Measurements from ENCODE around the gene CBX2. TPM values are rescaled to one million over a fixed set of nuclear protein-coding genes. Genes with fewer than 3 reads are reported as not detected.
A peak's percentile ranks its signal among the peaks of the same experiment; 100 is the strongest.

The CBX2 gene
- total RNA-seq, 1 donor from 2014 or later: 5.6 TPM

DNA sequence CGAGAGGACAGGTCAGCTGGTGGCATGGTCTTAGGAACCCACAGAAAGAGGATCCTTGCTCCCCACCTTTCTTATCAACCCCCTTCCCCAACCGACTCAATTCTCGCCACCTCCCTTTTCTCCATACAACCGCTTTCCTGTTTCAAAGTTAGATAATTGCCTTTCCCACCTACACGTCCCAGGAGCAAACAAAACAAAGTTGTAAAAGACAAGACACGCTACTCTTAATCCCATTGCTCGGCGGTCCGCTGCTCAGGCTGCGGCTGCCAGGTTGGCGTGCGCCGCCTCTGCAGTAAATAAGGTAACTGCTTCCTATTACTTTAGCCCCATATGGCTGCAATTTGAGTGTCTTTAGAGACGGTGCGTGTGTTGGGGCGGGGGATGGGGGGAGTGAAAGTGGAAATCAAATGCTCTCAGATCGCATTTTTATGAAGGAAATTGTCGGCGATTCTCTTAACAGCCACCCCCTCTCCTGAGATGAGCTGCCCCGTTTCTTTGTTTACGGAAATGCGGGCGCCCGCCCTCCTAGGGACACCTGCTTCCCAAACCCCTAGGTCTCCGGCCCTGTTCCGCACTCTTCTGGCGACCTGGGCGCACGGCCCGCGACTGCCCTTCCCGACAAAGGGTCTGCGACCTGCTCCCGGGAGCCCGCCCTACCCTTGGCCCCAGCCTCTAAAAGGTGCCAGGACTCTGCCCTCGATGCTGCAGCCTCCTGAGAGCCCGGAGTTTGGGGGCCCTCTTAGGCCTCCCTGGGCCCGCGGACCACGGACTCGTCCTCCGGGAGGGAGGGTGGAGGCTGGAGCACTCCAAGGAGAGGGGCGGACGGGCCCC, 22.6 kb downstream of the CBX2 start:
- DNase-seq: no peak

DNA sequence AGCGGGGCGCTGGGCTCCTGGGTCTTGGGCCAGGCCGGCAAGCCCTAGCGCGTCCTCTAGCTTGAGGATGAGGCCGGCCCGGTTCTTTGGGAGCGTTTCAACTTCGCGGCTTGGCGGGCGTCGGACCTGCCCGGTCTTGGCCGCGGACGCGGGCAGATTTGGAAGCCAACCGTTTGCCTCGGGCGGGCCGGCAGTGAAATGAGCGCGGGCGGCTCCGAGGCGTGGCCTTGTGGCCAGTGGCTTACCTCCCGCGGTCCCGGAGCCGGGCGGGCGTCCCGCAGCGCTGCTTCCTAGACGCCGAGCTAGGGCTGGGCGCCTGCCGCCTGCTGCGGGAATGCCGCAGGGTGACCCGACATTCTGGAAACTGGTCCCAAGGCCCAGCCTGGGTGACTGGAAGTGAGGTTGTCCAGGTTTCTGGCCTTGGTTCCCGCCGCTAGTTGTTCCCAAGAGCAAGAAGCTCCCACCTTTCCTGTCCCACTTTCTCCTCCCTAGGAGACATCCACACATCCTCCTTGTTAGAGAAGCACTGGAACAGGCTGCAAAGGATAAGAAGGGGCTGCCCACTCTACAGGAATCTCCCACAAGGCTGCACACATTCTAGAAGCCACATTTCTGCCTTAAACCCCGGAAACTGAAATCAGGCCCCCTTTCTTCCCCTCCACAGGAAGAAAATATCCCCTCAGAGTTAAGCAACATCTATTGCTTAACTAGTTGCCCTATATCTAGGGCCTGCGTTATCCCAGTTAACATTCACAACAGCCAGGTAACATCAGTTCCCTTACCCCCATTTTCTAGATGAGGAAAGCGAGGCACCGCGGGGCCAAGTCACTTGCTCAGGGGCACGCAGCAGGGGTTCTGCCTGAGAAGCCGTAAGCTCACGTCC, 23.4 kb downstream of the CBX2 start:
- DNase-seq: no peak

DNA sequence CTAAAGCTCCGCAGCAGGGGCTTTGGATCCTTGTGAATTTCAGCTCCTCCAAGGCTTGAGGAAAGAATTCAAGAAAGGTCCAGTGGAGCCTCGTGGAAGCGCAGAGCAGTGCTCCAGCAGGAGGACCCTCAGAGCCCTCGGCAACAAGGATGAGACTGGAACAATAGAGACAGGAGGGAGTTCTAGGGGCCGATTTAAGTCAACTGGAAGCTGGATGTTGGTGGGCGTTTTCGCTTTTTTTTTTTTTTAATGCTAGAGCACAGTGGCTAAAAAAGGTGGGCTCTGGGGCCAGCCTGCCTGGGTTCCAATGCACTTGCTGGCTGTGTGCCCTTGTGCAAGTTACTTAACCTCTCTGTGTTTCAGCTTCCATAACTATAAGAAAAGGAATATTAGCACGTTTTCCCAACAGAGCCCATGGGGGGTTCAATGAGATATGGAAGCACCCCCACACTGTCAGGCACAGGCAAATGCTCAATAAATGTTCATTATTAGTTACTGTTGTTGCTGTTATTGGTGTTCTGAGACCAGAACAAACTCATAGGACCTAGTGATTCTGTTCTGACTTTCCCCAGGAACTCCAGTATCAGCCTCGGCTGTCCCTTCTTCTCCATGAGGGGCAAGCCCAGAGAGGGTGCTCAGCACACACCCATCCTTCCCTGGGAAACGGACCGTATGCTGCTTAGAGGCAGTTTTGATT, 24.2 kb downstream of the CBX2 start:
- no peak for DNase-seq

GRCh38 chr17:79802736-79803420, 24.9 kb downstream of the CBX2 start:
- no peak for DNase-seq

DNA sequence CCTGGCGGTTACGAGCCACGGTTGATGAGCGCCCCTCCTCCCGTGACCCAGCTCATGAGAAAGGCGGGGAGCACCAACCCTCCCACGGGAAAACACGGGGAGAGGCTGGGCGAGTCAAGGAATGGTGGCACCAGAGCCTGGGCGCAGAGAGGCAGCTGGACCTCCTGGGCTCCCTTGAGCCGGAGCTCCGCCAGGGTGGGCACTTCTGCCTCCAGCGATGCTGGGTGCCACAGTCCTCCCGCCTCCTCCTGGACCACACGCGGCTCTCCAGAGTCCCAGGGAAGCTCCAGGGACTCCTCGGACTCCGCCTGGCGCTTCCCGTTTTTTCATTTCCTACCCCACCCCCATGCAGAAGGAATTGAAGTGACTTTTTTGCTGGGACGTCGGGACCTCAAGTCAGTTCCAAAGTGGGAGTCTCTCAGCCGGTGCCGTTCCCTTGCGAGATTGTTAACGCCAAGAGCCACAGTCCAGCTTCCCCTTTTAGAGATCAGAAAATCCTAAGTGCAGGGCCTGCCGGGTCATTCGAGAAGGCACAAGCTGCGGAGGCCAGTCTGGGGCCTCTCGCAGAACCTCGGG, 25.6 kb downstream of the CBX2 start:
- DNase-seq: no peak

DNA sequence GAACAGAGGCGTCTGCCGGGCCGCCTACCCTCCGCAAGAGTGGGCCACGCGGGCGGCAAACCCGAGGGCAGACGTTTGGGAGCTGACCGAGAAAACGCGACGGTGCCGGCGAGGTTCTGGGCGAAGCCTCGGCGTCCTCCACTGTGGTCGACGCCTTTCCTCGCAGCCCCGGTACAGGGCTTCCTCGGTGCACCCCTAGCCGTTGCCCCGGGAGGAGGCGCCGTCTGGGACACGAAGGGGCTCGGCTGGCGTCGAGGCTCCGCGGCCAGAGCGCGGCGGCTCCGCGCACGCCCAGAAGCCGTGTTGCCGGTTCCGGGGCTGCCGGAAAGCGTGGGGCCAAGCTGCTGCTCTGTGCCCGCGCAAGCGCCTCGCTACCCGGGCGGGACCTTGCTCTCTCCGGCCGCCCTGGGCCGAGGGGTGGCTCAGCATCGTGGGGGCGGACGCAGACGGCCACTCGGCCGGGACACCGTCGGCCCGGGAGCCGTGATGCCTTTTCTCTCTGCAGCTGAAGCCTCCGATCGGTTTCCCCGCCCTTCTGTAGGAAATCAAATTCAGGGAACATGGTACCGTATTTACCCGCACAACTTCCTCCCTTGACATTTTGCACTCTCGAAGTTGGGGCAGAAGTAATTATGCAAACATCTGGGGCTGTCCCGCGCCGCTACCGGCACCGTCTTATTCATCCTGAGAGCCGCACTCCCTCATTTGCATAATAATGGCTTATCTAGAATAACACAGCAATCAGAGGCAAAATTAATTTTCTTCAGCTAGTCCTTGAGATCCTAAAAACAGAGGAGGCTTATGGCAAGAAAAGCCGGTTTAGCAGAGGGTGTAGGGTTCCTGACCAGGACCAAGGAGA, 26.3 kb downstream of the CBX2 start:
- DNase-seq: no peak

- DNase-seq: no peak
These were observed 27.1 kb downstream of the CBX2 start for GRCh38 chr17:79804856-79805696.

- no peak for DNase-seq
These were observed 28.5 kb downstream of the CBX2 start for GRCh38 chr17:79806446-79806760.

GRCh38 chr17:79806863-79807720, 29.1 kb downstream of the CBX2 start:
- DNase-seq: no peak

- no peak for DNase-seq
These were observed 31.0 kb downstream of the CBX2 start for GRCh38 chr17:79808763-79809529.

DNA sequence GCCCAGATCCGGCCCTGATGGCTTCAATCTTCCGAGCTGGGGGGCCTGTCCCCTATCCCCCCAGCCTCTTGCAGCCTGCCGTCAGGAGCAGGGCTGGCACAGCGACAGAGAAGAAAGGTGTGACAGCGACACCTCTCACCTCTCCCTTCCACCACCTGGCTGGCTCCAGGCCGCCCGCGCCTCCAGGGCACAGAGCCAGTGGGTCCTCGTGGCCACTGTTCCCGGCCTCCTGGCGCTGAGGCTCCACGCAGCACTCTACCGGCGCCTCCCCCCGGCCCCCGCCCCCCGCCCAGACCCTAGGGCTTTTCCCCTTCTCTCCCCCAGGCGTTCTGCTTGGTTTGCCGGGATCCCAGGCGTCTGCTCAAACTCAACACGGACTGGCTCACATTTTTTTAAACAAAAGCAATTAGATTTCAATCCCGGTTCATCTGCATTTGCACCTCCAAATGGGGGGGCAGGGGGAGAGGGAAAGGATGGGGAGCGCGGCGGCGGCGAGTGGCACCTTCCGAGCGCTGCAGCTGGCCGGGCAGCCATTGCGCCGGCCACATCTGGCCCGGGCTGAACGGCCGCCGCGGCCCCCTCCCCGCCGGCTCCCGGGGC, 31.7 kb downstream of the CBX2 start:
- no peak for DNase-seq

DNA sequence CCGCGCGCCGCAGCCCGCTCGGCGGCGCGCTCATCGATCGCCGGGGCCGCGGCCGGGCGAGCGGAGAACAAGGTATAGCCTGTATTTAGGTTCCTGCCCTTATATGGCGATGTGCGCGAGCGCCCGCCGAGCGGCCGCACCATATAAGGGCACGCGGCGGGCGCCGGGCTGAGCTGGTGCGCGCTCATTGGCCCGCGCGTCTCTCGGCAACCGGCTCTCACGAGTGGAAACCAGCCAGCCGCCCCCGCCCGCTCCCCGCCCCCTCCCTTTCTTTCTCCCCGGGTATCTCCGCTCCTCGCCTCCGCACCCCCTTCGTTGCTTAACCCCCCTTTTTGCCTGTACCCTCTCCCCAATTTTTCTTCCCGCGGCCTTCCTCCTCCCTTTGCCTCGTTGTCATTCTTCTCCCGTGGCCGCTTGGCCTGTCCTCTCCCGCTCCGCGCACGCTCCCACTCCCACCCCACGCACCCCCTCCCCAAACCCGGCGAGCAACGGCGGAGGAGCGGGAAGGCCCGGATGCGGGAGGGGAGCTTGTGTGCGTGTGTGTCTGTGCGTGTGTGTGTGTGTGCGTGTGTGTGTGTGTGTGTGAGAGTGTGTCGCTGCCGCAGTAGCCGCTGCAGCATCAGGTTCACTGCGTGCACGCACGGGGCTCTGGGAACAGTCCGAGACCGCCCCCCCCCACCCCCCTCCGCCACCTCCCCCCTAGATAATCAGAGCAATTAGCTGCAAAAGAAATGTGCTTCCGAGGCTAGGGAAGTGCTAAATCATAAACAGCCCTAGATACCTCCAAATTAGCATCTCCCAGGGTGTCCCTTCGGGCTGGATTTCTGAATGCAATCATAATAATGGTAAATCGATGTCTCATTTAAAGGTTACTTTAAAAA, 32.4 kb downstream of the CBX2 start:
- peak; percentile 41 for DNase-seq

DNA sequence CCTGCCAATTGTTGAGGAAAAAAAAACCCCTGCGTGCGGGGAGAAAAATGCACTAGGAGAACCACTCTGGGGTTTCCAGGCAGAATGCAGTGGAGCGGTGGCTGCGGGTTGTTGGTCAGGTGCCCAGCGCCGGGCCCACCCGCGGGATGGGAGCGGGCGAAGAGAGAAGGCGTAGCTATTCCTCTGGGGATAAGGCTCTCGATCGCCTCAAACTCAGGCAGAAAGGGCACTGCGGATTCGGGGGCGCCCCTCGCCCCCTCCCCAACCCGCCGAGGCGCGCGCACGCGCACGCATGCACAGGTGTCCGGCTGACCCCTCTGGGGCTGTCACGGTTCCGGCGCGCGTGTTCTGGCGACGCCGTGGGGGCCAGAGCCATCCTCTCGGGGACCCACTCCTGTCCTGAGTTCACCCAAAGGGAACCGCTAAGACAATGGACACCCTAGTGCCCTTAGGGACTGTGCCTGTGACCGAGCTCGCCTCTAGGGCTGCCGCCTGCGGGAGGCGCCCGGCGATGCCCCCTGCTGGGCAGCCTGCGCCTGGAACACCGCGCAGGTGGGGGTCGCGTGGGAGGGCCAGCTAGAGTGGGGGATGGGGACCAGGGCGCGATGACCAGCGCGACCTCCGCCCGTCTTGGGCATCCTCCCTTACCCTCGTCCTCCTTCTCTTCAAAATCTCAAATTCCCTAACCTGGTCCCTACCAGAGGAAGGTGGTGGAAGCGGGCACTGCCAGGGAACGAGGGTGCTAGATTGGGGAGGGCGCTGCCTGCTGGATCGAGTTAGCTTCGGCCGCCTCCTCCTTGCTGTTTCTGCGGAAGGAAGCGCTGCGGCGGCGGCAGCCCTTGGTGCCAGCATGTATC, 33.3 kb downstream of the CBX2 start:
- no peak for DNase-seq

DNA sequence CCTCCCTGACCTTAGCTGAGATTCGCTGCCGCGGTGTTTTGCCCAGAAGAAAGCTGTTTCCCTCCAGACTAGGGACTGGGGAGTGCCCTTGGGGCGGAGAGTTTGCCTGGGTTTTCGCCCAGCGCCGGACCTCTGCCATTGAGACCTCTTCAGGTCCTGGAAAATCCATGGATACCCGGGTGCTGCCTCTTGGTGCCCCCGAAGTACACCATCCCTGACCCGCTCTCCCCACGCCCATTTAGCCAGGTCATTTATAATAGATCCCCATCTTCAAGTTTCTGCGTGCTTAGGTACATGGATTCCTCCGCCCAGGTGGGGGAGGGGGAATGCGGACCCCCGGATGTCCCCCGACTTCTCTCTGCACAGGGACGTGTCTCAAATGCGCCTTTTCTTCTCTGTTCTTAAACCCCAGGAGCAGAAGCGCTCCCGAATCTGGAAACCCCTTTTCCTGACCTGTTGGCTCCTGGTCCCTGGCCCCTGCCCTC, 34.0 kb downstream of the CBX2 start:
- no peak for DNase-seq

Data from occipital lobe (tissue), 2 donors.